Embryonic facial prominence (tissue), 1 donor: ENCODE results near the gene SULT4A1.
"Not testable (repeated sequence)": the region's sequence is repeated elsewhere in the genome, so short reads cannot be mapped to it uniquely, and the experiment has no call there.

Source experiments
- DNase-seq: peaks from one replicate; pipeline ENCODE4 v3.0.0-alpha.2; 2016; ENCODE audit errors: extremely low spot score

Gene SULT4A1

GRCh38 chr22:43862074-43862881 lies at the start of gene SULT4A1:
SULT4A1 (minus strand) TSS chr22:43862513; CDS start chr22:43862382, 131 bp downstream.
- no peak for DNase-seq

GRCh38 chr22:43911351-43911750 lies 49.0 kb upstream of the SULT4A1 start:
- no peak for DNase-seq

- no peak for DNase-seq
These were observed 47.9 kb upstream of the SULT4A1 start for GRCh38 chr22:43910178-43910695.

GRCh38 chr22:43909708-43910107 lies 47.4 kb upstream of the SULT4A1 start:
- no peak for DNase-seq

- no peak for DNase-seq
These were observed 43.4 kb upstream of the SULT4A1 start for GRCh38 chr22:43905681-43906080.

- DNase-seq = not testable (repeated sequence)
These were observed 42.1 kb upstream of the SULT4A1 start for GRCh38 chr22:43904412-43904811.

GRCh38 chr22:43903033-43903432 lies 40.7 kb upstream of the SULT4A1 start:
- not testable (repeated sequence) for DNase-seq

- DNase-seq = no peak
These were observed 39.8 kb upstream of the SULT4A1 start for GRCh38 chr22:43901976-43902643.

GRCh38 chr22:43900206-43900605 lies 37.9 kb upstream of the SULT4A1 start:
- DNase-seq = no peak

- DNase-seq = no peak
These were observed 35.5 kb upstream of the SULT4A1 start for GRCh38 chr22:43897751-43898261.

- DNase-seq = no peak
These were observed 33.8 kb upstream of the SULT4A1 start for GRCh38 chr22:43895986-43896645.

GRCh38 chr22:43894122-43894521 lies 31.8 kb upstream of the SULT4A1 start:
- DNase-seq = no peak

GRCh38 chr22:43893266-43893665 lies 31.0 kb upstream of the SULT4A1 start:
- no peak for DNase-seq

- no peak for DNase-seq
These were observed 30.0 kb upstream of the SULT4A1 start for GRCh38 chr22:43892183-43892894.

GRCh38 chr22:43891360-43892182 lies 29.3 kb upstream of the SULT4A1 start, which contains the start of gene PNPLA5:
PNPLA5 (minus strand) TSS chr22:43892013; CDS start chr22:43891880, 133 bp downstream.
- no peak for DNase-seq

GRCh38 chr22:43890901-43891331 lies 28.6 kb upstream of the SULT4A1 start:
- DNase-seq = no peak

GRCh38 chr22:43889860-43890253 lies 27.5 kb upstream of the SULT4A1 start:
- DNase-seq = no peak

- no peak for DNase-seq
These were observed 27.0 kb upstream of the SULT4A1 start for GRCh38 chr22:43889201-43889859.

- DNase-seq = no peak
These were observed 26.4 kb upstream of the SULT4A1 start for GRCh38 chr22:43888740-43889139.

- DNase-seq = no peak
These were observed 25.1 kb upstream of the SULT4A1 start for GRCh38 chr22:43887391-43887790.
